HepG2 (cell line): ENCODE measurements around the gene BFSP1. TPM values are rescaled to one million over a fixed set of nuclear protein-coding genes. Genes with fewer than 3 reads are reported as not detected.
A peak's percentile ranks its signal among the peaks of the same experiment; 100 is the strongest.

Experiments used
- ATAC-seq: fragments of 200-7000 bp; cut with Tn5 transposase; 3 replicates; pipeline ENCODE4 v1.9.1; 2020; ENCODE audit warnings: mild to moderate bottlenecking, moderate library complexity
- BruUV-seq: library from RNA; stranded (reverse); fragments of 400-500 nt; replicated peaks from 2 replicates; lab custom pipeline; 2021; lab: Mats Ljungman, UMichigan
- CTCF ChIA-PET: fragments of 300-600 bp; formaldehyde crosslinking; extraction: SDS; loops from one replicate; lab custom pipeline; 2021; ENCODE audit warnings: low total read pairs, inconsistent platforms, low intra/inter-chr PET ratio; lab: Yijun Ruan, JAX
- POLR2A ChIA-PET: fragments of 350-600 bp; sonication (Branson Sonifier 250); formaldehyde crosslinking; loops from one replicate; lab custom pipeline; 2020; ENCODE audit warnings: antibody characterized with exemption, inconsistent platforms; lab: Yijun Ruan, JAX
- DNase-seq: peaks from one replicate; pipeline ENCODE4 v3.0.0-alpha.2; 2015; ENCODE audit warnings: low spot score
- FAIRE-seq: peaks from 3 replicates; lab custom pipeline; 2011; peaks lifted over from hg19 to GRCh38; lab: Jason Lieb, UNC
- H2AFZ ChIP-seq: one replicate; pipeline ENCODE4 v1.6.1; 2011; ENCODE audit warnings: low read length, inconsistent platforms
- H3K27ac ChIP-seq: fragments of 300-600 bp; 3 replicates; pipeline ENCODE4 v1.8.0; 2011; ENCODE audit warnings: mixed run types, mild to moderate bottlenecking, mixed read lengths, low read length, inconsistent platforms; ENCODE audit not compliant: insufficient read depth; ENCODE audit errors: extremely low read length
- H3K27me3 ChIP-seq, 2 experiments: fragments of 200-600 bp in 1 of 2; 2 replicates in 1 of 2; 3 replicates in 1 of 2; pipeline versions ENCODE4 v1.6.0 to v1.8.0; 2011; ENCODE audit warnings: low read length in 2 of 2, mild to moderate bottlenecking in 2 of 2, moderate library complexity in 2 of 2, inconsistent platforms in 1 of 2; ENCODE audit not compliant: insufficient read depth in 2 of 2, control insufficient read depth in 1 of 2
- H3K36me3 ChIP-seq, 2 experiments: fragments of 200-600 bp in 1 of 2; replicated peaks in 1 of 2; 2 replicates in 1 of 2; 3 replicates in 1 of 2; pipeline versions ENCODE4 v1.5.1 to v1.8.0; 2011; ENCODE audit warnings: low read length in 2 of 2, inconsistent platforms in 1 of 2; ENCODE audit not compliant: insufficient read depth in 2 of 2, control insufficient read depth in 1 of 2
- H3K4me1 ChIP-seq: 2 replicates; pipeline ENCODE4 v1.5.1; 2012; ENCODE audit warnings: low read length, inconsistent platforms; ENCODE audit not compliant: insufficient read depth
- H3K4me2 ChIP-seq: 2 replicates; pipeline ENCODE4 v1.6.0; 2011; ENCODE audit warnings: low read depth, low read length, inconsistent platforms
- H3K4me3 ChIP-seq, 3 experiments: fragments of 200-600 bp in 1 of 3; sonication (generic), shearing (Covaris generic) in 1 of 3; replicated peaks in 1 of 3; 2 replicates each; pipeline ENCODE4 v1.5.1; 2011 to 2016; ENCODE audit warnings: low read length in 3 of 3, inconsistent platforms in 2 of 3, low read depth in 2 of 3, mild to moderate bottlenecking in 2 of 3, control low read depth in 1 of 3, mixed read lengths in 1 of 3; ENCODE audit not compliant: insufficient read depth in 1 of 3
- H3K79me2 ChIP-seq: one replicate; pipeline ENCODE4 v1.6.1; 2011; ENCODE audit warnings: low read length, inconsistent platforms; ENCODE audit not compliant: insufficient read depth
- H3K9ac ChIP-seq: 2 replicates; pipeline ENCODE4 v1.6.0; 2011; ENCODE audit warnings: mild to moderate bottlenecking, low read depth, low read length, inconsistent platforms; ENCODE audit not compliant: insufficient read depth
- H3K9me3 ChIP-seq: 2 replicates; pipeline ENCODE4 v1.5.1; 2012; ENCODE audit warnings: mild to moderate bottlenecking, low read length
- H4K20me1 ChIP-seq: 2 replicates; pipeline ENCODE4 v1.6.0; 2011; ENCODE audit warnings: inconsistent platforms, mild to moderate bottlenecking, low read length, moderate library complexity; ENCODE audit not compliant: insufficient read depth
- CBX1 ChIP-seq: IDR thresholded peaks from one replicate; pipeline ENCODE4 v1.6.1; 2016; ENCODE audit warnings: antibody characterized with exemption, low read depth
- DBP ChIP-seq: sonication (generic); formaldehyde crosslinking; IDR thresholded peaks from 2 replicates; pipeline ENCODE4 v1.4.0; 2020; ENCODE audit warnings: missing genetic modification reagents; ENCODE audit errors: not compliant biosample characterization
- DZIP1 ChIP-seq: sonication (generic); formaldehyde crosslinking; IDR thresholded peaks from 2 replicates; pipeline ENCODE4 v1.5.0; 2020; ENCODE audit warnings: mild to moderate bottlenecking, missing genetic modification reagents
- GATAD2A ChIP-seq: IDR thresholded peaks from 2 replicates; pipeline ENCODE4 v1.6.1; 2016
- HIC2 ChIP-seq: sonication (generic); formaldehyde crosslinking; IDR thresholded peaks from 2 replicates; pipeline ENCODE4 v1.9.0; 2022; ENCODE audit warnings: low read depth, missing genetic modification reagents
- RORA ChIP-seq: sonication (generic); formaldehyde crosslinking; IDR thresholded peaks from 2 replicates; pipeline ENCODE4 v1.5.0; 2020; ENCODE audit warnings: mild to moderate bottlenecking, missing genetic modification reagents, moderate library complexity
- SRSF1 ChIP-seq: fragments of 200-400 bp; formaldehyde crosslinking; optimal IDR thresholded peaks from 2 replicates; pipeline ENCODE3; 2017; ENCODE audit warnings: mild to moderate bottlenecking, low read depth, low read length, moderate library complexity
- TFDP2 ChIP-seq: sonication (generic); formaldehyde crosslinking; IDR thresholded peaks from 2 replicates; pipeline ENCODE4 v1.4.0; 2020; ENCODE audit warnings: missing genetic modification reagents
- TOE1 ChIP-seq: sonication (generic); formaldehyde crosslinking; IDR thresholded peaks from 2 replicates; pipeline ENCODE4 v1.4.0; 2020; ENCODE audit warnings: mild to moderate bottlenecking, missing genetic modification reagents
- ZFP90 ChIP-seq: sonication (generic); formaldehyde crosslinking; IDR thresholded peaks from 2 replicates; pipeline ENCODE4 v1.8.0; 2022; ENCODE audit warnings: missing genetic modification reagents, mild to moderate bottlenecking, inconsistent platforms, borderline replicate concordance
- ZNF329 ChIP-seq: sonication (generic); formaldehyde crosslinking; IDR thresholded peaks from 2 replicates; pipeline ENCODE4 v1.9.0; 2021; ENCODE audit warnings: low read depth, mild to moderate bottlenecking, missing genetic modification reagents
- ZNF563 ChIP-seq: sonication (generic); formaldehyde crosslinking; IDR thresholded peaks from 2 replicates; pipeline ENCODE4 v1.8.0; 2022; ENCODE audit warnings: mild to moderate bottlenecking, moderate library complexity, missing genetic modification reagents
- ZNF788 ChIP-seq: sonication (generic); formaldehyde crosslinking; IDR thresholded peaks from 2 replicates; pipeline ENCODE4 v1.5.0; 2020; ENCODE audit warnings: mild to moderate bottlenecking, missing genetic modification reagents, borderline replicate concordance
- ZNF83 ChIP-seq: sonication (generic); formaldehyde crosslinking; IDR thresholded peaks from 2 replicates; pipeline ENCODE4 v1.4.0; 2020; ENCODE audit warnings: missing genetic modification reagents, mild to moderate bottlenecking, borderline replicate concordance
- WGBS: methylation state at CpG from one replicate; pipeline ENCODE4 v1.1.6; 2017; ENCODE audit warnings: low lambda C conversion rate; 5-methylcytosine and 5-hydroxymethylcytosine counted together
- in situ Hi-C: cut with HindIII; loops from 2 replicates; pipeline ENCODE4 v1.10.0; 2017; ENCODE audit warnings: low pct_unique_long_range_greater_than_20kb; ENCODE audit not compliant: extremely low pct_ligation_motif_present
- intact Hi-C: fragments of 100-400 bp; cut with micrococcal nuclease; formaldehyde crosslinking; loops from one replicate; pipeline ENCODE4 v1.10.0; 2022; ENCODE audit not compliant: unreplicated experiment
- polyA plus RNA-seq, 8 experiments: library from polyadenylated mRNA; depleted of rRNA in 3 of 8; stranded (reverse) in 7 of 8; unstranded in 1 of 8; fragments of >200 nt; fragmentation: Illumina TruSeq in 4 of 8; extraction: Trizol in 4 of 8; gene quantifications; 2 replicates each; pipeline versions ENCODE4 v1.2.1 to v1.2.3, GENCODE V29; 2011 to 2016; ENCODE audit warnings: low read depth in 4 of 8, missing spikeins in 1 of 8, mixed read lengths in 1 of 8; ENCODE audit not compliant: insufficient read depth in 1 of 8
- total RNA-seq, 5 experiments: library from RNA; depleted of rRNA; stranded (reverse); fragments of >200 nt; fragmentation: Illumina TruSeq; extraction: Trizol; gene quantifications; 2 replicates each; pipeline ENCODE4 v1.2.3, GENCODE V29; 2016; ENCODE audit warnings: low read depth in 1 of 5

Gene BFSP1
- total and polyA plus RNA-seq, 2 of the 13 experiments (the other 11 are each of a cell fraction or from before 2014, with no cell fraction given) = 0.22 to 0.26 TPM

GRCh38 chr20:17570347-17571152 is 39.4 kb upstream of the BFSP1 start:
- intact Hi-C loops (loop anchor here (1.0 to 2.0 kb wide), 2 partner anchors 33 to 34 kb away; no protein-coding TSS in a partner anchor), in situ Hi-C loops (no loop called here)
- ChIA-PET CTCF (interaction anchor here (2.9 kb wide), 1 partner anchor 34 kb away, joined by 13 read pairs; no protein-coding TSS in a partner anchor), POLR2A (interaction anchor here (0.5 to 2.9 kb wide), 28 partner anchors 9 to 937 kb away, joined by 3 to 33 read pairs (median 4); partner anchors contain the start of genes BFSP1, KAT14, MGME1 and PET117)
- no peaks in the 10 kb centered on the region for H3K9me3 ChIP-seq
- peak overlapping the region; percentile 61 for H3K27ac ChIP-seq
- FAIRE-seq = no peak
- H3K27me3 ChIP-seq = no peaks in the 10 kb centered on the region; a peak in 1 of 5 replicates
- BruUV-seq = TSS peak; percentile 49
- no peaks in the 10 kb centered on the region for H3K36me3 ChIP-seq
- H4K20me1 ChIP-seq = peaks cover 8% of the 10 kb centered on the region; the same call in 1 of the 2 replicates
- peak; percentile 76 for ATAC-seq
- peaks cover 40% of the 10 kb centered on the region for H3K4me1 ChIP-seq
- WGBS = 1% methylated on average over 30 of the region's 43 CpGs
- peaks cover 46% of the 10 kb centered on the region for H3K79me2 ChIP-seq
- DNase-seq = peak; percentile 61
- peak overlapping the region; percentile 96 for H3K4me2 ChIP-seq
- H3K9ac ChIP-seq = peak overlapping the region; percentile 91
- H3K4me3 ChIP-seq = peak overlapping the region; percentile 86 to 100 (median 94)
- peak overlapping the region; percentile 42 for H2AFZ ChIP-seq
- TF ChIP-seq DZIP1 (CRISPR knock-in tag) (0 out of 2 replicates have a peak, but pooled peaks have one; percentile 36), ZNF563 (CRISPR knock-in tag) (0 out of 2 replicates have a peak, but pooled peaks have one; percentile 24), ZFP90 (no peak), SRSF1 (peak; percentile 3), CBX1 (no peak), ZNF329 (no peak), DBP (CRISPR knock-in tag) (no peak), TOE1 (CRISPR knock-in tag) (no peak), ZNF788 (CRISPR knock-in tag) (no peak), TFDP2 (no peak; the same call in 1 of the 2 replicates), GATAD2A (CRISPR knock-in tag) (peak; percentile 62; the same call in 1 of the 2 replicates), HIC2 (no peak), ZNF83 (CRISPR knock-in tag) (no peak), RORA (CRISPR knock-in tag) (peak; percentile 93; the same call in 1 of the 2 replicates)
